GM23338 (cell line): Measurements from ENCODE around the gene ADAMTS13. TPM values are rescaled to one million over a fixed set of nuclear protein-coding genes. Genes with fewer than 3 reads are reported as not detected.

Experiments used
- ATAC-seq: fragments of 200-7000 bp; cut with Tn5 transposase; 3 replicates; pipeline ENCODE4 v1.9.1; 2020
- DNase-seq: peaks from one replicate; pipeline ENCODE4 v3.0.0-alpha.2; 2015; ENCODE audit warnings: low spot score
- H2AFZ ChIP-seq: fragments of 200-600 bp; sonication (generic); 2 replicates; pipeline ENCODE4 v1.8.0; 2016; ENCODE audit warnings: antibody characterized with exemption, mild to moderate bottlenecking, moderate library complexity
- H3F3A ChIP-seq: fragments of 200-600 bp; sonication (generic); replicated peaks from 2 replicates; pipeline ENCODE4 v1.8.0; 2017; ENCODE audit warnings: antibody characterized with exemption, mixed run types, low read depth
- H3K27ac ChIP-seq: fragments of 200-600 bp; sonication (generic); 2 replicates; pipeline ENCODE4 v1.6.1; 2016; ENCODE audit warnings: low read depth
- H3K27me3 ChIP-seq: fragments of 200-600 bp; sonication (generic); 2 replicates; pipeline ENCODE4 v1.8.0; 2016; ENCODE audit warnings: mild to moderate bottlenecking, mixed run types, moderate library complexity; ENCODE audit not compliant: insufficient read depth
- H3K36me3 ChIP-seq: fragments of 200-600 bp; sonication (generic); 2 replicates; pipeline ENCODE4 v1.8.0; 2016; ENCODE audit warnings: mild to moderate bottlenecking; ENCODE audit not compliant: insufficient read depth
- H3K4me1 ChIP-seq: fragments of 200-600 bp; sonication (generic); 2 replicates; pipeline ENCODE4 v1.8.0; 2016; ENCODE audit warnings: mild to moderate bottlenecking, moderate library complexity; ENCODE audit not compliant: insufficient read depth
- H3K4me2 ChIP-seq: fragments of 200-600 bp; sonication (generic); 2 replicates; pipeline ENCODE4 v1.7.1; 2017; ENCODE audit warnings: mixed run types
- H3K4me3 ChIP-seq: fragments of 200-600 bp; sonication (generic); 2 replicates; pipeline ENCODE4 v1.6.1; 2016; ENCODE audit warnings: mixed run types
- H3K79me2 ChIP-seq: fragments of 200-600 bp; sonication (generic); replicated peaks from 2 replicates; pipeline ENCODE4 v1.8.0; 2017; ENCODE audit warnings: mild to moderate bottlenecking; ENCODE audit not compliant: insufficient read depth
- H3K9me2 ChIP-seq: fragments of 200-600 bp; sonication (generic); 2 replicates; pipeline ENCODE4 v1.8.0; 2017; ENCODE audit not compliant: insufficient read depth
- H4K20me1 ChIP-seq: fragments of 200-600 bp; sonication (generic); replicated peaks from 2 replicates; pipeline ENCODE4 v1.8.0; 2017; ENCODE audit warnings: mild to moderate bottlenecking; ENCODE audit not compliant: insufficient read depth
- H3K27ac Mint-ChIP-seq: 2 replicates; pipeline ENCODE4 v1.8.0; 2020; ENCODE audit warnings: inconsistent platforms, mild to moderate bottlenecking, moderate library complexity, mixed read lengths
- H3K27me3 Mint-ChIP-seq: 3 replicates; pipeline ENCODE4 v1.8.0; 2022; ENCODE audit warnings: low read depth, mild to moderate bottlenecking, moderate library complexity, mixed read lengths, inconsistent platforms; ENCODE audit not compliant: insufficient read depth, poor library complexity
- H3K36me3 Mint-ChIP-seq: 3 replicates; pipeline ENCODE4 v1.8.0; 2021; ENCODE audit warnings: low read depth, mild to moderate bottlenecking, inconsistent platforms, moderate library complexity, mixed read lengths
- H3K4me1 Mint-ChIP-seq: 3 replicates; pipeline ENCODE4 v1.8.0; 2020; ENCODE audit warnings: mild to moderate bottlenecking, inconsistent platforms, mixed read lengths
- H3K4me3 Mint-ChIP-seq: 3 replicates; pipeline ENCODE4 v1.8.0; 2021; ENCODE audit warnings: moderate library complexity, mild to moderate bottlenecking, inconsistent platforms, mixed read lengths
- H3K9me3 Mint-ChIP-seq: 3 replicates; pipeline ENCODE4 v1.8.0; 2020; ENCODE audit warnings: moderate library complexity, mild to moderate bottlenecking, inconsistent platforms, mixed read lengths
- CREB1 ChIP-seq: fragments of 250-450 bp; sonication (Bioruptor Pico); IDR thresholded peaks from 2 replicates; pipeline ENCODE4 v1.5.0; 2020; ENCODE audit warnings: low read depth, mild to moderate bottlenecking, moderate library complexity
- ETS1 ChIP-seq: IDR thresholded peaks from 2 replicates; pipeline ENCODE4 v1.6.1; 2016; ENCODE audit warnings: antibody characterized with exemption
- EZH2 ChIP-seq: fragments of 200-600 bp; sonication (generic); IDR thresholded peaks from one replicate; pipeline ENCODE4 v1.8.0; 2017; ENCODE audit warnings: antibody characterized with exemption, mild to moderate bottlenecking, low read depth; ENCODE audit not compliant: unreplicated experiment
- EZH2phosphoT487 ChIP-seq: fragments of 200-600 bp; sonication (generic); IDR thresholded peaks from one replicate; pipeline ENCODE4 v1.8.1; 2018; ENCODE audit warnings: antibody characterized with exemption; ENCODE audit not compliant: unreplicated experiment
- JUNB ChIP-seq: IDR thresholded peaks from one replicate; pipeline ENCODE4 v1.6.1; 2016; ENCODE audit warnings: antibody characterized with exemption; ENCODE audit not compliant: unreplicated experiment
- NANOG ChIP-seq: IDR thresholded peaks from 2 replicates; pipeline ENCODE4 v1.6.1; 2016; ENCODE audit warnings: antibody characterized with exemption, borderline replicate concordance
- POLR2AphosphoS5 ChIP-seq: IDR thresholded peaks from 2 replicates; pipeline ENCODE4 v1.6.1; 2016; ENCODE audit warnings: antibody characterized with exemption, low read depth
- REST ChIP-seq: IDR thresholded peaks from one replicate; pipeline ENCODE4 v1.6.1; 2018; ENCODE audit warnings: antibody characterized with exemption; ENCODE audit not compliant: unreplicated experiment
- STAT1 ChIP-seq: IDR thresholded peaks from one replicate; pipeline ENCODE4 v1.6.1; 2016; ENCODE audit warnings: antibody characterized with exemption; ENCODE audit not compliant: unreplicated experiment
- ZNF114 ChIP-seq: fragments of 250-450 bp; sonication (Bioruptor Pico); IDR thresholded peaks from 2 replicates; pipeline ENCODE4 v1.5.0; 2020; ENCODE audit warnings: mild to moderate bottlenecking, moderate library complexity
- ZNF331 ChIP-seq: fragments of 250-450 bp; sonication (Bioruptor Pico); IDR thresholded peaks from 2 replicates; pipeline ENCODE4 v1.5.0; 2020; ENCODE audit warnings: low read depth, mild to moderate bottlenecking, moderate library complexity
- polyA plus RNA-seq: library from polyadenylated mRNA; unstranded; fragments of >200 nt; fragmentation: Nextera tagmentation; extraction: Ambion mirVana; gene quantifications from 2 replicates; pipeline ENCODE4 v1.2.1, GENCODE V29; 2016
- total RNA-seq: library from RNA; depleted of rRNA; stranded (reverse); fragments of >200 nt; shearing (Covaris generic); gene quantifications from 2 replicates; pipeline ENCODE4 v1.2.3, GENCODE V29; 2014
- TF ChIP-seq, protein P1 (sequence below): fragments of 250-450 bp; sonication (Bioruptor Pico); IDR thresholded peaks from 2 replicates; pipeline ENCODE4 v1.5.0; 2020; ENCODE audit warnings: mild to moderate bottlenecking, moderate library complexity
- TF ChIP-seq, protein P2 (sequence below), 2 experiments: fragments of 200-600 bp in 1 of 2; sonication (generic) in 1 of 2; conservative IDR thresholded peaks; 2 replicates each; pipeline versions ENCODE4 v1.5.1 to v1.6.1; 2016 to 2017; ENCODE audit warnings: antibody characterized with exemption in 2 of 2, low read depth in 2 of 2, mild to moderate bottlenecking in 2 of 2, moderate library complexity in 1 of 2

Gene ADAMTS13
- total and polyA plus RNA-seq, 2 experiments from 2014 or later: 6.0 TPM

DNA sequence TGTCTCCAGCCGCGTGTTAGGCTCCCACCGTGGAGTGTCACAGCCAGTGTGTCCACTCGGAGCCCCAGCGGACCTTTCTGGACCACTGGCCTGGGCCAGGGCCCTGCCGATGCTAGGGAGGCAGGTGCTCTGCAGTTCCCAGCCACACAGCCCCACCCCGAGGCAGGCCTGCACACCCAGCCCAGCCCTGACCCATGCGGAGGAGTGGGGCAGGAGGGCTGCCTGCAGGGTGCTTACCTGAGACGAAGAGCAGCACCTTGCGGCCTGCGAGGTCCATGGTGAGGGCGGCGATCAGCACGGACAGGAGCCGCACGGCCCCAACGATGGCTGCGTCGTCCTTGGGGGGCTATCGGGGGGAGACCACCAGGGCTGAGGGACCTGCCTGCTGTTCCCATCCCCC is 51.6 kb downstream of the ADAMTS13 start:
- Histone ChIP-seq H3K27me3 (no peaks in the 10 kb centered on the region), H3K4me2 (no peak overlapping the region), H3K36me3 (peaks cover 3% of the 10 kb centered on the region; the same call in 1 of the 2 replicates), H3F3A (peaks cover 2% of the 10 kb centered on the region; the same call in 1 of the 2 replicates), H3K27ac (no peak overlapping the region), H3K9me2 (no peaks in the 10 kb centered on the region), H3K79me2 (peaks cover 16% of the 10 kb centered on the region), H2AFZ (no peak overlapping the region), H4K20me1 (peaks cover 8% of the 10 kb centered on the region; the same call in 1 of the 2 replicates), H3K4me3 (no peak overlapping the region), H3K4me1 (peaks cover 8% of the 10 kb centered on the region)
- H3K4me3 Mint-ChIP-seq: no peak overlapping the region
- H3K9me3 Mint-ChIP-seq: no peaks in the 10 kb centered on the region
- peaks cover 9% of the 10 kb centered on the region for H3K27me3 Mint-ChIP-seq
- DNase-seq (no peak), ATAC-seq (no peak)
- H3K4me1 Mint-ChIP-seq: 0 out of 3 replicates have a peak, but pooled peaks cover 2% of the 10 kb centered on the region
- H3K36me3 Mint-ChIP-seq: peaks cover 9% of the 10 kb centered on the region; the same call in 2 of the 3 replicates
- no peak for TF ChIP-seq ETS1
- no peak for TF ChIP-seq NANOG
- TF ChIP-seq POLR2AphosphoS5: no peak
- TF ChIP-seq CREB1 (CRISPR knock-in tag): no peak
- no peak for TF ChIP-seq ZNF114 (CRISPR knock-in tag)
- no peak for TF ChIP-seq ZNF331 (CRISPR knock-in tag)
- TF ChIP-seq EZH2phosphoT487: no peak
- no peak for TF ChIP-seq STAT1
- TF ChIP-seq EZH2: no peak
- TF ChIP-seq, protein P1, sequence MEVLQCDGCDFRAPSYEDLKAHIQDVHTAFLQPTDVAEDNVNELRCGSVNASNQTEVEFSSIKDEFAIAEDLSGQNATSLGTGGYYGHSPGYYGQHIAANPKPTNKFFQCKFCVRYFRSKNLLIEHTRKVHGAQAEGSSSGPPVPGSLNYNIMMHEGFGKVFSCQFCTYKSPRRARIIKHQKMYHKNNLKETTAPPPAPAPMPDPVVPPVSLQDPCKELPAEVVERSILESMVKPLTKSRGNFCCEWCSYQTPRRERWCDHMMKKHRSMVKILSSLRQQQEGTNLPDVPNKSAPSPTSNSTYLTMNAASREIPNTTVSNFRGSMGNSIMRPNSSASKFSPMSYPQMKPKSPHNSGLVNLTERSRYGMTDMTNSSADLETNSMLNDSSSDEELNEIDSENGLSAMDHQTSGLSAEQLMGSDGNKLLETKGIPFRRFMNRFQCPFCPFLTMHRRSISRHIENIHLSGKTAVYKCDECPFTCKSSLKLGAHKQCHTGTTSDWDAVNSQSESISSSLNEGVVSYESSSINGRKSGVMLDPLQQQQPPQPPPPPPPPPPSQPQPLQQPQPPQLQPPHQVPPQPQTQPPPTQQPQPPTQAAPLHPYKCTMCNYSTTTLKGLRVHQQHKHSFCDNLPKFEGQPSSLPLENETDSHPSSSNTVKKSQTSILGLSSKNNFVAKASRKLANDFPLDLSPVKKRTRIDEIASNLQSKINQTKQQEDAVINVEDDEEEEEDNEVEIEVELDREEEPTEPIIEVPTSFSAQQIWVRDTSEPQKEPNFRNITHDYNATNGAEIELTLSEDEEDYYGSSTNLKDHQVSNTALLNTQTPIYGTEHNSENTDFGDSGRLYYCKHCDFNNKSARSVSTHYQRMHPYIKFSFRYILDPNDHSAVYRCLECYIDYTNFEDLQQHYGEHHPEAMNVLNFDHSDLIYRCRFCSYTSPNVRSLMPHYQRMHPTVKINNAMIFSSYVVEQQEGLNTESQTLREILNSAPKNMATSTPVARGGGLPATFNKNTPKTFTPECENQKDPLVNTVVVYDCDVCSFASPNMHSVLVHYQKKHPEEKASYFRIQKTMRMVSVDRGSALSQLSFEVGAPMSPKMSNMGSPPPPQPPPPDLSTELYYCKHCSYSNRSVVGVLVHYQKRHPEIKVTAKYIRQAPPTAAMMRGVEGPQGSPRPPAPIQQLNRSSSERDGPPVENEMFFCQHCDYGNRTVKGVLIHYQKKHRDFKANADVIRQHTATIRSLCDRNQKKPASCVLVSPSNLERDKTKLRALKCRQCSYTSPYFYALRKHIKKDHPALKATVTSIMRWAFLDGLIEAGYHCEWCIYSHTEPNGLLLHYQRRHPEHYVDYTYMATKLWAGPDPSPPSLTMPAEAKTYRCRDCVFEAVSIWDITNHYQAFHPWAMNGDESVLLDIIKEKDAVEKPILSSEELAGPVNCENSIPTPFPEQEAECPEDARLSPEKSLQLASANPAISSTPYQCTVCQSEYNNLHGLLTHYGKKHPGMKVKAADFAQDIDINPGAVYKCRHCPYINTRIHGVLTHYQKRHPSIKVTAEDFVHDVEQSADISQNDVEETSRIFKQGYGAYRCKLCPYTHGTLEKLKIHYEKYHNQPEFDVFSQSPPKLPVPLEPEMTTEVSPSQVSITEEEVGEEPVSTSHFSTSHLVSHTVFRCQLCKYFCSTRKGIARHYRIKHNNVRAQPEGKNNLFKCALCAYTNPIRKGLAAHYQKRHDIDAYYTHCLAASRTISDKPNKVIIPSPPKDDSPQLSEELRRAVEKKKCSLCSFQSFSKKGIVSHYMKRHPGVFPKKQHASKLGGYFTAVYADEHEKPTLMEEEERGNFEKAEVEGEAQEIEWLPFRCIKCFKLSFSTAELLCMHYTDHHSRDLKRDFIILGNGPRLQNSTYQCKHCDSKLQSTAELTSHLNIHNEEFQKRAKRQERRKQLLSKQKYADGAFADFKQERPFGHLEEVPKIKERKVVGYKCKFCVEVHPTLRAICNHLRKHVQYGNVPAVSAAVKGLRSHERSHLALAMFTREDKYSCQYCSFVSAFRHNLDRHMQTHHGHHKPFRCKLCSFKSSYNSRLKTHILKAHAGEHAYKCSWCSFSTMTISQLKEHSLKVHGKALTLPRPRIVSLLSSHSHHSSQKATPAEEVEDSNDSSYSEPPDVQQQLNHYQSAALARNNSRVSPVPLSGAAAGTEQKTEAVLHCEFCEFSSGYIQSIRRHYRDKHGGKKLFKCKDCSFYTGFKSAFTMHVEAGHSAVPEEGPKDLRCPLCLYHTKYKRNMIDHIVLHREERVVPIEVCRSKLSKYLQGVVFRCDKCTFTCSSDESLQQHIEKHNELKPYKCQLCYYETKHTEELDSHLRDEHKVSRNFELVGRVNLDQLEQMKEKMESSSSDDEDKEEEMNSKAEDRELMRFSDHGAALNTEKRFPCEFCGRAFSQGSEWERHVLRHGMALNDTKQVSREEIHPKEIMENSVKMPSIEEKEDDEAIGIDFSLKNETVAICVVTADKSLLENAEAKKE (CRISPR knock-in tag): no peak
- no peak for TF ChIP-seq REST
- TF ChIP-seq, protein P2, sequence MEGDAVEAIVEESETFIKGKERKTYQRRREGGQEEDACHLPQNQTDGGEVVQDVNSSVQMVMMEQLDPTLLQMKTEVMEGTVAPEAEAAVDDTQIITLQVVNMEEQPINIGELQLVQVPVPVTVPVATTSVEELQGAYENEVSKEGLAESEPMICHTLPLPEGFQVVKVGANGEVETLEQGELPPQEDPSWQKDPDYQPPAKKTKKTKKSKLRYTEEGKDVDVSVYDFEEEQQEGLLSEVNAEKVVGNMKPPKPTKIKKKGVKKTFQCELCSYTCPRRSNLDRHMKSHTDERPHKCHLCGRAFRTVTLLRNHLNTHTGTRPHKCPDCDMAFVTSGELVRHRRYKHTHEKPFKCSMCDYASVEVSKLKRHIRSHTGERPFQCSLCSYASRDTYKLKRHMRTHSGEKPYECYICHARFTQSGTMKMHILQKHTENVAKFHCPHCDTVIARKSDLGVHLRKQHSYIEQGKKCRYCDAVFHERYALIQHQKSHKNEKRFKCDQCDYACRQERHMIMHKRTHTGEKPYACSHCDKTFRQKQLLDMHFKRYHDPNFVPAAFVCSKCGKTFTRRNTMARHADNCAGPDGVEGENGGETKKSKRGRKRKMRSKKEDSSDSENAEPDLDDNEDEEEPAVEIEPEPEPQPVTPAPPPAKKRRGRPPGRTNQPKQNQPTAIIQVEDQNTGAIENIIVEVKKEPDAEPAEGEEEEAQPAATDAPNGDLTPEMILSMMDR (conservative IDR thresholded peaks at IDR 0.05; ENCODE audit: low read depth in 2 of 2): no peak
- TF ChIP-seq JUNB: no peak
- H3K27ac Mint-ChIP-seq: no peak overlapping the region
